ENCODE measurements around the gene SLC16A2.

DNA sequence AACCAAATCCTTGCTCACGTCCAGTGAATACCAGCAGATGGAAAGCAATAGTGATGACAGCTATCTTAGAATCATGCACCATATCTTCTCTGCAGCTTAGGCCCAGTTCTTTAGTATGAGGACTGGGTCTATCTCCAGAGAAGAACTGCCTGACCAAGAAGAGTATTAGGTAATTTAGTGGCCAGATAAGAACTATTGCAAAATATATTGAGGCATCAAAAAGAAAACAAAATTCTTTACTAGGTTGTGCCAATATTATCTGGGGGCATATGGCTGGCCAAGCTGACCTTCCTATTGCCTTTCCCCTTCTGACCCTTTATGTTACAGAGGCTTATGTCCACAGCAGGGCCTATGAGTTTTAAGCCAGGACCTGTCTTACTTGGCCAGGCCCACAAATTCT lies 101.9 kb downstream of the SLC16A2 start:
- no peak for TF ChIP-seq POLR2AphosphoS5 (IDR thresholded peaks at IDR 0.05)
- TF ChIP-seq POLR2A (IDR thresholded peaks at IDR 0.05), result no peak
- TF ChIP-seq, protein P1, sequence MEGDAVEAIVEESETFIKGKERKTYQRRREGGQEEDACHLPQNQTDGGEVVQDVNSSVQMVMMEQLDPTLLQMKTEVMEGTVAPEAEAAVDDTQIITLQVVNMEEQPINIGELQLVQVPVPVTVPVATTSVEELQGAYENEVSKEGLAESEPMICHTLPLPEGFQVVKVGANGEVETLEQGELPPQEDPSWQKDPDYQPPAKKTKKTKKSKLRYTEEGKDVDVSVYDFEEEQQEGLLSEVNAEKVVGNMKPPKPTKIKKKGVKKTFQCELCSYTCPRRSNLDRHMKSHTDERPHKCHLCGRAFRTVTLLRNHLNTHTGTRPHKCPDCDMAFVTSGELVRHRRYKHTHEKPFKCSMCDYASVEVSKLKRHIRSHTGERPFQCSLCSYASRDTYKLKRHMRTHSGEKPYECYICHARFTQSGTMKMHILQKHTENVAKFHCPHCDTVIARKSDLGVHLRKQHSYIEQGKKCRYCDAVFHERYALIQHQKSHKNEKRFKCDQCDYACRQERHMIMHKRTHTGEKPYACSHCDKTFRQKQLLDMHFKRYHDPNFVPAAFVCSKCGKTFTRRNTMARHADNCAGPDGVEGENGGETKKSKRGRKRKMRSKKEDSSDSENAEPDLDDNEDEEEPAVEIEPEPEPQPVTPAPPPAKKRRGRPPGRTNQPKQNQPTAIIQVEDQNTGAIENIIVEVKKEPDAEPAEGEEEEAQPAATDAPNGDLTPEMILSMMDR (IDR thresholded peaks at IDR 0.05), result no peak

Measured in transverse colon (tissue), 4 donors.